ENCODE results near the gene SAMHD1.

SAMHD1 gene

DNA sequence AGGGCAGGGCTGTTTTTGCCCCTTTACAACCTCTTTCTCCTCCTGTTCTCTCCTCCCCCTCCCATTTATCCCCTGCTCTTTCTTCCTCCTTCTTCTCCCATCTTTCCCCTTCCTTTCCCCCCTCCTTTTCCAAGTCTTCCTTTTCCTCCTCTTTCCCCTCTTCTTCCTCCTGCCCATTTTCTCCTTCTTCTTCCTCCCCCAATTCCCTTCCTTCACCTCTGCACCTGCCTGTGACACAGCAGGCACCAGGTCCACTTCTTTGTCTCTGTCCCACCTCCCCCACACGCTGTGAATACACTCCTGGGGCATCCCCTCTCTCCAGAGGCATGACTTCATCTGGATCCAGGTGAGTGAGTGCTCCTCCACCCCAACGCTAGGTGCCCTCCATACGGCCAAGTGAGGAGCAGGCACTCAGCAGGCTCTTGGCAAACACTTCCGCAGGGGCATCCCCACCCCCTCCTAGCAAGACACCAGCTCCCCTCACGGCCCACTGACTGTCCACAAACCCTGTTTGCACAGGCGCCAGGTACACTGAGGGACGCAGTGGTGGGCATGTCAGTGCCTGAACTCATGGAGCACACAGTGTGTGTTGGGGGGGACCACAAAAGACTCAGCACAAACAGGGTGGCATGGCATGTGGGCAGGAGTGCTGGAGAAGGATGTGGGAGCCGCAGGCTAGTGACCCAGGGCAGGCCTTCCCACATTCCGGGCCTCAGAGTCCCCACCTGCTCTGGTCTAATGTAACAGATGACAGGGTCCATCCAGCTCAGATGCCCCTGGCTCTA is 86.2 kb downstream of the SAMHD1 start:
- no peak for TF ChIP-seq POLR2A (IDR thresholded peaks at IDR 0.05; ENCODE audit: low read depth, low read length)
- DNase-seq (ENCODE audit: insufficient read length, low spot score) (no peak), FAIRE-seq (no peak)

DNA sequence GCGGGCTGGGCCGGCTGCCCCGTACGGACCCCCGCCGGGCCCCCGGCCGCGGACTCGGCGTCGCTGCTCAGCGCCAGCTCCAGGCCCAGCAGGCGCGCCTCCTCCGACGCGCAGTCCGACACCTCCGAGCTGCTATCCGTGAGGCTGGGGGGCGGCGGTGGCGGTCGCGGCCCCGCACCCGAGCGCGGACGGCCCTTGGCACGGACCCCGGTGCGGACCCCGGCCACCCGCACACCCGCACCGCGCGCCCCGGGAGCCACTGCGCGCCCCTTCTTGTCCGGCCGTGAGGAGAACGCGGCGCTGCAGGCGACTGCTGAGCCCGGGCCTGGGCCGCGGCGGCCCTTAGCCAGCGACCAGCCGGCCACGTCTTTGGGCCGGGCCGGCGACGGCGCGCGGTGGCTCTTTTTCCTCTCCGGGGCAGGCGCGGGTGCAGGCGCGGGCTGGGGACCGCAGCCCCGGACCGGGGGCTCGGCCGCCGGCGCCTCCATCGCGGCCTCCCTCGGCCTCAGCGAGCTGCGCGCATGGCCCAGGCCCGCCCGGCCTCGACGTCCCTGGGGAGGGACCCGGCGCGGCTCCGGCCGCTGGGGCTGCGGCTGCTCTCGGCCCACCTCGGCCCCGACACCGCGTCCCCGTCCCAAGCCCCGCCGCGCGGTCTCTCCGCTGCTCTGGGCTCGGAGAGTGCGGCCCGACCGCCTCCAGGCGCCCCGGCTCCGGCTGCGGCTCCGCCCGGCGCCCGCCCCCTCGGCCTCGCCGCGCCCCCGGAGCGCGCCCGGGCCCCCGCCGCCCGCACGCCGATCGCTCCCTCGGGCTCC is 88.4 kb downstream of the SAMHD1 start:
- FAIRE-seq = no peak
- TF ChIP-seq POLR2A (IDR thresholded peaks at IDR 0.05; ENCODE audit: low read depth, low read length) = peak; percentile 76
- DNase-seq (ENCODE audit: insufficient read length, low spot score) = no peak

DNA sequence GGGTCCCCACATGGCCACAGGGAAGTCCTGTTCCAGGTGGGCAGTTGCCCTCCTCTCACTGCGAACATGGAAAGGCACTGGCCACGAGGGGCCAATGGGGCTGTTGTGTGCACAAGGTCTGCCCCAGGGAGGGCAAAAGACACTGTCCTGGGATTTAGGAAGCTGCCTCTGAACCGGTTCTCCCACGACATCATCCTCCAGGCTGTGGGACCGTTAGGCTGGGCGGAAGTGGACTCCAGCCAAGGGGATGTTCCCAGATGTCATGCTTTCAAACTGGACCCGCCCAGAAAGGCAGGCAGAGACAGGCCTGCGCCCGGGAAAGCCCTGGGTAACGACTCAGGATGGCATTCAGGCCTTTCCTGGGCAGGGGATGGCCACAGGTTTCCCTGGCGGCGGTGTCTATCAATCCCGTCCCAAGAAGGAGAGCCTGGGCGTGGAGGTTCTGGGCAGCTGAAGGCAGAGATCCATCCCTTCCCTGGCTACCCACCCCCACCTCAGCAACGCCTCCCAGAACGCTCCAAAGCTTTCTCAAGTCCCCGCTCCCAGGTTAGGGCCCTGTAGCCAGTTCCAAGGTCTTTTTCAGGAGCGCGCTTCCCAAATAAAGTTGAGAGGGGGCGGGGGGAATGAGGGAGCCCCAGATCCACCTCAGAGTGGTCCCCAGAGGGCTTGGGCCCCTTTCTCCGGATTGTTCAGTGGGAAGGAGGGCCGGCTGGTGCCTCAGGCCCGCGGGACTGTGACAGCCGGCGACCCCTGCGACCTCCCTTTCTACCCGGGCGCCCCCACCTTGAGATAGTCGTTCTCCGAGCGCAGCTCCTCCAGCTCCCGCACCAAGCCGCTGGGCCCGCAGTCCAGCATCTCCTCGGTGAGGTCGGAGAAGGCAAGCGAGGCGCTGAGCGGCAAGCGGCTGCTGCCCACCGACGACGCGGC is 89.4 kb downstream of the SAMHD1 start:
- FAIRE-seq (no peak), DNase-seq (ENCODE audit: insufficient read length, low spot score) (peak; percentile 96)
- peak; percentile 94 for TF ChIP-seq POLR2A (IDR thresholded peaks at IDR 0.05; ENCODE audit: low read depth, low read length)

DNA sequence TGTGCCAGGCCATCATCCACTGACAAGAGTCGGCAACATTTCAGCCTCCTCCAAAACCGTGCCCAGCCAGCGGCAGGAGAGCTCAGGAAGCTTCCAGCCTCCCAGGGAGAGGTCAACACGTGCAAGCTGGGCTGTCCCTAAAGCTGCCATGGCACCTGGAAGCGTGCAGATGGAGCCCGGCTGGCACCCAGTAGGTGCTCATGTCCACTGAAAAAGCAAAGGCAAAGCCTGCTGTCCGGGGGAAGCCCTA is 90.0 kb downstream of the SAMHD1 start:
- DNase-seq (ENCODE audit: insufficient read length, low spot score) = no peak
- FAIRE-seq = no peak
- no peak for TF ChIP-seq POLR2A (IDR thresholded peaks at IDR 0.05; ENCODE audit: low read depth, low read length)

DNA sequence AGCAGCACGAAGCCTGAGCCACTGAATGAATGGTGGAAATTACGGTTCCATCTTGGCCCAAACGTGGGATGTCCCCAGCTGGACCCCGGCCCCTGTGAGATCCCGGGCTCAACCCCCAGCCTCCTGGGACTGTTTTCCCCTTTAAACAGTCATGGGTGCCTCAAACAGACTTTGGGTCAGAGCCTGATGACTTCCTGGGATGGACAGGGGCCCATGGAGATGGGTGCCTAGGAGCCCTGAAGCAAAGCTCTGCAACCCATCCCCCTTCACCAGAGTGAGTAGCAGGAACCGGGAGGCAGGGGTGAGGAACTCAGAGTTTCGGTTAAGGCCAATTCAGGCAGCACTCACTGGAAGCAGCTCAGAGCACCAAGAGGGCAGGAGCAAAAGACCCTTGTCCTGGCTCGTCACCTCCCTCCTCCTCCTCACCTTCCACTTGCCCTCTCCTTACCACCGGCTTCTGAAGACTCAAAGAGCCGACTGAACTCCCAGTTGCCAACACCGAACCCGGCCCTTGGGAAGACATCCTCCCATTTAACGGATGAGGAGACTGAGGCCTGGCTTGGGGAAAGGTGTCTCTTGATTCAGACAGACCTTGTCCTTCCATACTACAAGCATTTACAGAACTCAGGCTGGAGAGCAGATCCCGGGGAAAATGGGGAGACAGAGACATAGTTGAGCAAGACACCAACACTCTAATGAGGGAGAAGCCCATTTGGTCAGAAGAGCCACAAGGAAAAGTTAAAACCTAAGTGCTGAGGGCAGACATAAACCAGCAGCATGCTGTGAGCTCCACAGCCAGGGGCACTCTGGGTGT is 90.5 kb downstream of the SAMHD1 start:
- FAIRE-seq = no peak
- no peak for TF ChIP-seq POLR2A (IDR thresholded peaks at IDR 0.05; ENCODE audit: low read depth, low read length)

DNA sequence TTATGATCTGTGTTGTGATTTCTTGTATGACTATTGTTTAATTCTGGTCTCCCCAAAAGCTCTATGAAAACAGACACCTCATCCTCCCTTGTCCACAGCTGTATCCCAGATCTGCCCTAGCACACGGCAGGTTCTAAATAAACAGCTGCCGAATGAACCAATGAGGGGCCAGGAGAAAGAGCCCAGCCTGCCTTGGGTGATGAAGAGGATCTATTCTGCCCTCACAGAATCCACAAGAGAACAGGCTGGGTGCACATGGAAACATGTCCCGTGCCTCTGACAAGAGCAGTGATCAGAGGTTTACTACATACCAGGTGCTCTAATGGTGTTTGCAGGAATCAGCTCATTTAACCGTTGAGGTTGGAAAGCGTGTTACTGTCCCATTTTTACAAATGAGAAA is 91.2 kb downstream of the SAMHD1 start:
- FAIRE-seq (no peak), DNase-seq (ENCODE audit: insufficient read length, low spot score) (no peak)
- no peak for TF ChIP-seq POLR2A (IDR thresholded peaks at IDR 0.05; ENCODE audit: low read depth, low read length)

More for the DNA sequence above, 90.5 kb downstream of the SAMHD1 start:
- DNase-seq (ENCODE audit: insufficient read length, low spot score) = no peak

DNA sequence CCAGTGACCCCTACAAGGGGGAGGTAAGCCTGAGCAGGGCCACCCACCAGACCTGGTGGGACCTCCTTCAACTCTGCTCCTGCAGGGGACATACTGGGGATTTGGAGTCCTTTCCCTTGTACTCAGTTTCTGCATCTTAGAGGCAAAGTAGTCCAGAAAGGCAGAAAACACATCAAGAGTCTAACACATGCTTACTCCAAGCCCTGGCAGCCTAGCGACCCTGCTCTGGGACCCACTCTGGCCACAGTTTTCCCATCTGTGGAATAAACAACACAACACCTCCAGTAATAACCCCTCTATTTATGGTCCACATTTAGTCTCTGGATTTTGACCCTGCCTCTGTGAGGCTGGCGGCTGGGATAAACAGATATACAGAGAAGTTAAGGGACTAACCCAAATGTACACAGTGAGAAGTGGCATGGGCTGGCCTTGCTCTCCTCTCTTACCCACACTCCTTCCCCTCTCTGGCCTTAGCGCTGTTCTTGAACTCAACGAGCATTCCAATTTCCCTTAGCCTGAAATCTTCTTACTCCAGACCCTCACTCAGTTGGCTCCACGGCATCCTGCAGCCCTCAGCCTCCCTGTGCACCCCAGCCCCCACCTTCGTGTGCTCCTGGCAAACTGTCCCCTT is 91.7 kb downstream of the SAMHD1 start:
- FAIRE-seq = no peak
- TF ChIP-seq POLR2A (IDR thresholded peaks at IDR 0.05; ENCODE audit: low read depth, low read length) = no peak

DNA sequence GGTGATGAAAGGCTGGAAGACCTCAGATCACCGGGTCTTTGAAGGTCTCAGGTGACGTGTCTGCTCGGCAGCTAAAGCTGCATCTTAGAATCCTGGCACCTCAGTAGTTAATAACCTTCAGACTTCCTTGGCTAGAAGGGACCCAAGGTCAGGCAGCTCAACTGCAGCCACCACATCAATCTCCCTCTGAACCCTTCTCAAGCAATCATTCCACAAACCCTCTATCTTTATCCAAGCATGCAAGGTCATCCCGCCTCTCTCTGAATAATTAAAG is 92.3 kb downstream of the SAMHD1 start:
- FAIRE-seq (no peak), DNase-seq (ENCODE audit: insufficient read length, low spot score) (no peak)
- TF ChIP-seq POLR2A (IDR thresholded peaks at IDR 0.05; ENCODE audit: low read depth, low read length) = no peak

More for the DNA sequence above, 91.7 kb downstream of the SAMHD1 start:
- DNase-seq (ENCODE audit: insufficient read length, low spot score) = no peak

DNA sequence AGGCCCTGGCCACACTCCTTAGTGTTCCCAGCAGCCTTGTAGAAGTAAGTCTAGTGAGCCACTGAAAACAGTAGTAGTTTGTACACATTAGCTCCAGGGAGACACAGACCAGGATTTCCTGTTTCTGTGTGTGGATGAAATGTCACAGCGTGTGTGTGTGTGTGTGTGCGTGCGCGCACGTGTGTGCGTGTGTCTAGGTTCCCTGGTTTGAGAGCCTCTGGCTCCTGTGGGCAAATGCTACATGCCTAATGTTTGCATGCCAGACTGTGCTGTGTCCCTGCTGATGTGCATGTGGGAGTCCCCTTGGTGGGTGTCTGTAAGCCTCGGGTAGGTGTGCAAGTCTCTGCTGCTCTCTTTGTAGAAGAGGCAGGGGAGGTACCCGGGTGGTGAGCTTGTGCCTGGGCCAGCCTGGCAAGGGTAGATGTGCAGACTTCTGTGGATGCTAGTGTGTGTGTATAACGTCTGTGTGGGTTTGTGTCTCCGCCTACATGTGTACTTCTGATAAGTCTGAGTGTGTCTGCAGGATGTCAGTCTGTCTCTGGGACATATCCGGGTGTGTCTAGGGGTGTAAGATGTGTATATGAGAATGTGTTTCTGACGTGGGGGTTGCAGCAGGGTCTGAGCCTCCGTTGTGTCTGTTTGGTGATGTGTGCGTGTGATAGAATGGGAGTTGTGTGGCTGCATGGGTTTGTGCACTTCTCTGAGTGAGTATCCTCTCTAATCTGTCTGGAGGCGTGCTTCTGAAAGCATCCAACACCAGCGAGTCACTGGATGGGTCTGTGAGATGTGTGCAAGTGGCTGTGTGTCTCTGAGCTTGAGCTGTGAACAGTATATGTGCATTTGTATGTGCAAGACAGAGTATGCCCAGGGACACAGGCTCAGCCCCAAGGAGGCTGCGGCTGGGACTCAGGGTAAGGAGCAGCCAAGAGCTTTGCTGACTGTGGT is 94.5 kb downstream of the SAMHD1 start:
- no peak for TF ChIP-seq POLR2A (IDR thresholded peaks at IDR 0.05; ENCODE audit: low read depth, low read length)
- FAIRE-seq (no peak), DNase-seq (ENCODE audit: insufficient read length, low spot score) (no peak)

DNA sequence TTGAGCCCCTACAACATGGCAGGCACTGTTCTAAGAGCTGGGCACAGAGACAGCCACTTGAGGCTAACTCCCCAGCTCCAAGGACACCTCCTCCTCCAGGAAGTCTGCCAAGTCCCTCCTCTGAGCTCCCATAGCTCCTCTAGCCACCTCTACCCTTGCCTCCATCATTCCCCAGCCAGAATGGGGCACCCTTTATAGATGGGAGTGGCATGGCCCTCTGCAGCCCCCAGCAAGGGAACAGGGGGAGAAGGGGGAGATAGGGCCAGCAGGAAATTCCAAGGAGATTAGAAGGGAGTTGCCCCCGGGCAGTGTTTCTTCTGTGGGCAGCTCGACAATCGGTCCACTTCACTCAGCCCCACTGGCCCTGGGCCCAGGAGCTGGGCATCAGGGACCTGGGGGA is 95.3 kb downstream of the SAMHD1 start:
- no peak for TF ChIP-seq POLR2A (IDR thresholded peaks at IDR 0.05; ENCODE audit: low read depth, low read length)
- no peak for FAIRE-seq
- DNase-seq (ENCODE audit: insufficient read length, low spot score) = no peak

DNA sequence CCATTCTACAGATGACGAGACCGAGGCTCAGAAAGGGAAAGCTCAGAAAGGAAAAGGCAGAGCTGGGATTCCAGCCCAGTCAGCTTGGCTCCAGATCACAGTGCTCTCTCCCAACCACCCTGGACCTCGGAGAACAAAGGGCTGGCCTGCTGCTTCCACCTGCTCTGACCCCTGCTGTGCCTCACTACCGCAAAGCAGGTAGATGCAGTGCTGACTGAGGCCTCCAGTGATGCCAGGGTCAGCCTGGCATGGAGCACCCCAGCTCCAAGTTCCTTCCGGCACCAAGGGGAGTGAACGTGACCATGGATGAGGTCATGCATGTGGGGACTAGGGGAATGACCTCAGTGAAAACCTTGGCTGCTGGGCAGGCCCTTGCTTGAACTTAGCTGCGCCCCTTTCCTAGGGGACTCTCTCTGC is 96.3 kb downstream of the SAMHD1 start:
- DNase-seq (ENCODE audit: insufficient read length, low spot score) = peak; percentile 64
- no peak for FAIRE-seq
- TF ChIP-seq POLR2A (IDR thresholded peaks at IDR 0.05; ENCODE audit: low read depth, low read length) = no peak

Measured in H54 (cell line).